Activated T-cell treated with anti-CD3 and anti-CD28 coated beads for 48 hours (primary cell): ENCODE measurements around the gene OOSP2.
"Not testable (repeated sequence)": the region's sequence is repeated elsewhere in the genome, so short reads cannot be mapped to it uniquely, and the experiment has no call there.

Experiments
- DNase-seq: peaks from one replicate; pipeline ENCODE4 v3.0.0-alpha.2; 2020; ENCODE audit warnings: low read depth

The OOSP2 gene, protein sequence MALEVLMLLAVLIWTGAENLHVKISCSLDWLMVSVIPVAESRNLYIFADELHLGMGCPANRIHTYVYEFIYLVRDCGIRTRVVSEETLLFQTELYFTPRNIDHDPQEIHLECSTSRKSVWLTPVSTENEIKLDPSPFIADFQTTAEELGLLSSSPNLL

DNA sequence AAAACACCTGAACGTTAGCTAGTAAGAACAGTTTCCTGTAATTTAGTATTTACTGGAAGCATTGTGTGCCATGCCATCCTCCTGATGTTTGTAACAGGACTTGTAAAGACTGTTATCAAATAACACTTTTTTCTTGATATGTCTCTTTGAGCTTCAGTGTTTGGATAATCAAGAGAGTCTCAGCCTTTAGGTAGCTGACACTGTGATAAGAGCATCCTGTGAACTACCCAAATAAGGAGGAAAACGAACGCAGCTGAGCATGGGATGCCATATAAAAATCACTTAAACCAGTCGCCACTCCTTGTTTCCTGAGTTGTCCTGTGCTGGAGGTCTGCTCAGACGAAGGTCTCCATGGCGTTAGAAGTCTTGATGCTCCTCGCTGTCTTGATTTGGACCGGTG is at the start of gene OOSP2:
TSS of gene OOSP2 (plus strand) at position 301 of the 400 bp plus-strand sequence. CDS start at position 352, 51 bp downstream.
- no peak for DNase-seq

DNA sequence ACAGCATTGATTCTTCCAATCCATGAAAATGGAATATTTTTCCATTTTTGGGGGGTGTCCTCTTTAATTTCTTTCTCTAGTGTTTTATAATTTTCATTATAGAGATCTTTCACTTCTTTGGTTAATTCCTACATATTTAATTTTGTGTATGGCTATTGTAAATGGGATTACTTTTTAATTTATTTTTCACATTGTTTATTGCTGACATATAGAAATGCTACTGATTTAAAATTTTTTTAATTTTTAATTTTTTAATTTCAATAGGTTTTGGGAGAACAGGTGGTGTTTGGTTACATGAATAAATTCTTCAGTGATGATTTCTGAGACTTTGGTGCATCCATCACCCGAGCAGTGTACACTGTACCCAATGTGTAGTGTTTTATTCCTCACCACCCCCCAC is 49.8 kb upstream of the OOSP2 start:
- no peak for DNase-seq

DNA sequence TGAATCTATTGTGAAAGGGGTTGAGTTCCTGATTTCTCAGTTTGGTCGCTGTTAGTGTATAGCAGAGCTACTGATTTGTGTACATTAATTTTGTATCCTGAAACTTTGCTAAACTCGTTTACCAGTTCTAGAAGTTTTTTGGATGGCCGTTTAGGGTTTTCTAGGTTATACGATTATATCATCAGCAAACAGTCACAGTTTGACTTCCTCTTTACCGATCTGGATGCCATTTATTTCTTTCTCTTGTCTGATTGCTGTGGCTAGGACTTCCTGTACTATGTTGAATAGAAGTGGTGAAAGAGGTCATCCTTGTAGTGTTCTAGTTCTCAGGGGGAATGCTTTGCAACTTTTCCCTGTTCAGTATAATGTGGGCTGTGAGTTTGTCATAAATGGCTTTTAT is 47.8 kb upstream of the OOSP2 start:
- DNase-seq, result no peak

DNA sequence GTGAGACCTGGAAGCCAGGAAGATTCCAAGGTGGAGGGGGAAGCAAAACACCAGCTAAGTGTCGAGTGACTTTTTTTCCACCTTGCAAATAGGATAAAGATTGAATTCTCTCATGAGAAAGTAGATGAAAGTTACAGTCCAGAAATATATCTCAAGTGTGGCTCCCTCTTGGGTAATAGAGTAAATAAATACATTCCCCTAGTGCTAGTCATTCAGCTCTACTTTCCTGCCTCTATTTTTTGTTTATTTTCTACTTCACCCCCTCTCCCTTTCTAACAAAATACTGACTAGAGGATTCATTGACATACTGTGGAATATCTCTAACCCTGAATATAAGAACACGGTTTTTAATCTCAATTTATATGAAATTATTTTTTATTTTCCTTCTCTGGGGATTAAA is 42.4 kb upstream of the OOSP2 start:
- no peak for DNase-seq

DNA sequence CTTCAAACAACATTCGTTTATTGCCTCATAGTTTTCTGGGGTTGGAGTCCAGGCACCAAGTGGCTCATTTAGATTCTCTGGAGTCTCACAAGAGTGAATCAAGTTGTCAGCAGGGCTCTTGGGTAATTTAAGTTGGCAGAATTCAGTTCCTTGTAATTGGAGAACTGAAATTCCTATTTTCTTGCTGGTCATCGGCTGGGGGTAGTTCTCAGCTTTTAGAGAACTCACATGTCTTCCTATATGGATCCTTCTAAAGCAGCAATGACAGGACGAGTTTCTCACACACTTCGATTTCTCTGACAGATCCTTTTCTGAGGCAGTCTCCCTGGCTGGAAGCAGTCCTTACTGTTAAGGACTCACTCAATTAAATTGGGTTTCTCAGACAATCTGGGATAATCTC is 40.5 kb upstream of the OOSP2 start:
- no peak for DNase-seq

DNA sequence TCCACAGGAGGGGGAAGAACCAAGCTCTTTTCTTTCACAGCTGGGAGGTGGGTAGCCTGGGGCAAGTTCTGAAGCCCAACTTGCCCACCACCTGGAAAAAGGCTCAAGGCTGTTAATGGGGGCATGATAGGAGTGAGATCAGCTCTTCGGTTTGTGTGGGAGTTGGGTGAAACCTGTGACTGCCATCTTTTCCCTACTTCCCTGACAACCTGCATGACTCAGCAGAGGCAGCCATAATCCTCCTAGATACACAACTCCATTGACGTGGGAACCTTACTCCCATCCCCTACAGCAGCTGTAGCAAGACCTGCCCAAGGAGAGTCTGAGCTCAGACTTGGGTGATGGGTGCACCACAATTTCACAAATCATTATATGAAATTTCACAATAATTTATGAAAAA is 36.5 kb upstream of the OOSP2 start:
- no peak for DNase-seq

DNA sequence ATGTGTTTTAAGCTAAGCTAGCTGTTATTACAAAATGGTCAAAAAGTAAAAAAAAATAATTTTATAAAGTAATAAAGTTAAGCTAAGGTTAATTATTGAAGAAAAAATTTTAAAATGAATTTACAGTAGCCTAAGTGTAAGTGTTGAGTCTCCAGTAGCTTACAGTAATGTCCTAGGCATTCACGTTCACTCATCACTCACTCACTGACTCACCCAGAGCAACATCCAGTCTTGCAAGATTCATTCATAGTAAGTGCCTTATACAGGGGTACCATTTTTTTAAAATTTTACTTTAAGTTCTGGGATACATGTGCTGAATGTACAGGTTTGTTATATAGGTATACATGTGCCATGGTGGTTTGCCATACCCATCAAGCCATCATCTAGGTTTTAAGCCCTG is 34.8 kb upstream of the OOSP2 start:
- DNase-seq, result no peak

DNA sequence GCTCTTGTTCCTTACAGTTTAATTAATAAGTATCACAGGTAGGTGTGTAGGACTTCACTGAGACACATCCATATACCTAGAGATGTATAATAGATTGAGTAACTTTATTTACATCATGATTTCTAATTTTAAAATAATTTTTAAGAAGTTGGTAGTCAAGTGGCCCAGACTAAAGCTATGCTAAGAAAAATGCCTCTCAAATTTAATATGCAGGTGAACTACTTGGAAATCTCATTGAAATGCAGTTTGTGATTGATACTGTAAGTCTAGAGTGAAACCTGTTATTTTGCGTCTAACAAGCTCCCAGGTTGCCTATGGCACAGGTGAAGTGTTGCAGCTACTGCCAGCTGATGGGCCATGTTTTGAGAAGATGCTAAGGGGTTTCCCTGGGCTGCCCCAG is 23.3 kb upstream of the OOSP2 start, which contains the start of gene OOSP4B:
TSS of gene OOSP4B (plus strand) at position 301 of the 400 bp plus-strand sequence.
- DNase-seq, result no peak

DNA sequence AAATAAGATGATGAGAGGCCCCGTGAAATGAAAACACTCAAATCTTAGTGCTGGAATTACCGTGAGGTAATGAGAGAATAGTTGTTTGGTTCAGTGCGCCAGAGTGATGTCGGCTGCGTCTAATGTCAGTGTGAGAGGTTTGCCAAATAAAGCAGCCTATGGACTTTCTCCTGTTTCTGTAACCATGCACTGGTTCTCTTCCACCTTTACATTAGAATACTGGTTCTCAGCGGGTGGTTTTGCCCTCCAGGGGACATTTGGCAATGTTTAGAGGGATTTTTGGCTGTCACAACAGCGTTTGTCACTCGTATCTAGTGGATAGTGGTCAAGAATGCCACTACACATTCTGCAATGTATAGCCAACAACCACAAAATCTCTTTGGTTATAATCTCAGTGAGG is 22.2 kb upstream of the OOSP2 start:
- no peak for DNase-seq

DNA sequence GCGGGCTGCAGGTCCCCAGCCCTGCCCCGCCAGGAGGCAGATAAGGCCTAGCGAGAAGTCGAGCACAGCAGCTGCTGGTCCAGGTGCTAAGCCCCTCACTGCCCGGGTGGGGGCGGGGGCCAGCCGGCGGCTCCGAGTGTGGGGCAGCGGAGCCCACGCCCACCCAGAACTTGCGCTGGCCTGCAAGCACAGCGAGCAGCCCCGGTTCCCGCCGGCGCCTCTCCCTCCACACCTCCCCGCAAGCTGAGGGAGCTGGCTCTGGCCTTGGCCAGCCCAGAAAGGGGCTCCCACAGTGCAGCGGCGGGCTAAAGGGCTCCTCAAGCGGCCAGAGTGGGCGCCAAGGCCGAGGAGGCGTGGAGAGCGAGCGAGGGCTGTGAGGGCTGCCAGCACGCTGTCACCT is 19.8 kb upstream of the OOSP2 start:
- DNase-seq, result not testable (repeated sequence)

DNA sequence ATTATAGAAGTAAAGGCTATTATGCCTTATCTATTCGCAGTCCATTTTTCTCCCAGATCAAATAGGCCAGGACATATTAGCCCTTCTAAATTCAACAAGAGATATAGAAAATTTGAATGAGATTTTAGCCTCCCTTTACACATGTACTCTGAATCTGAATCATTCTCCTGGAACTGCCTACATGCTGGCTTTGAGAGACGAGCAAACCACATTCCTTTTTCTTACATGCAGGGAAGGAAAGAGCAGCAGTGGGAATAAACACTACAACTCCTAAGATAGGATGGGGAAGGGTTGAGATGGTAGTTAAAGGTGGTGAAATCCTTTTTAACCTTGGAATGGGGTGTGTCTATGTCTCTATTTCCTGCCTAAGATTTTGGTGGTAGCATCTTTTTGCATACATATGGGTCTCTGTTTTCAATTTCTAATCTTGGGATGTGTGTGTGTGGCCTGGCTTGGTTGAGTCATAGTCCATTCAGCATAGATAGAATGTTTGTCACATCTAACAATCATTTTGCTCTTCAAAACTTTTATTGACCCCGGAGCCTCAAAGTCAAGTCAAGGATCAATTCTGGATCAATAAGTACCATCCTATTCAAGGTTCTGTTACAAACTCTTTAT is 11.1 kb upstream of the OOSP2 start:
- DNase-seq, result no peak

DNA sequence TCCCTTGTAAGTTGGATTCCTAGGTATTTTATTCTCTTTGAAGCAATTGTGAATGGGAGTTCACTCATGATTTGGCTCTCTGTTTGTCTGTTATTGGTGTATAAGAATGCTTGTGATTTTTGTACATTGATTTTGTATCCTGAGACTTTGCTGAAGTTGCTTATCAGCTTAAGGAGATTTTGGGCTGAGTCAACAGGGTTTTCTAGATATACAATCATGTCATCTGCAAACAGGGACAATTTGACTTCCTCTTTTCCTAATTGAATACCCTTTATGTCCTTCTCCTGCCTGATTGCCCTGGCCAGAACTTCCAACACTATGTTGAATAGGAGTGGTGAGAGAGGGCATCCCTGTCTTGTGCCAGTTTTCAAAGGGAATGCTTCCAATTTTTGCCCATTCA is 10.2 kb downstream of the OOSP2 start:
- DNase-seq, result not testable (repeated sequence)

DNA sequence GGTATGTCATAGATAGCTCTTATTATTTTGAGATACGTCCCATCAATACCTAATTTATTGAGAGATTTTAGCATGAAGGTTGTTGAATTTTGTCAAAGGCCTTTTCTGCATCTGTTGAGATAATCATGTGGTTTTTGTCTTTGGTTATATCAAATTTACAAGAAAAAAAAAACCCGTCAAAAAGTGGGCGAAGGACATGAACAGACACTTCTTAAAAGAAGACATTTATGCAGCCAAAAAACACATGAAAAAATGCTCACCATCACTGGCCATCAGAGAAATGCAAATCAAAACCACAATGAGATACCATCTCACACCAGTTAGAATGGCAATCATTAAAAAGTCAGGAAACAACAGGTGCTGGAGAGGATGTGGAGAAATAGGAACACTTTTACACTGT is 10.6 kb downstream of the OOSP2 start:
- DNase-seq, result not testable (repeated sequence)

DNA sequence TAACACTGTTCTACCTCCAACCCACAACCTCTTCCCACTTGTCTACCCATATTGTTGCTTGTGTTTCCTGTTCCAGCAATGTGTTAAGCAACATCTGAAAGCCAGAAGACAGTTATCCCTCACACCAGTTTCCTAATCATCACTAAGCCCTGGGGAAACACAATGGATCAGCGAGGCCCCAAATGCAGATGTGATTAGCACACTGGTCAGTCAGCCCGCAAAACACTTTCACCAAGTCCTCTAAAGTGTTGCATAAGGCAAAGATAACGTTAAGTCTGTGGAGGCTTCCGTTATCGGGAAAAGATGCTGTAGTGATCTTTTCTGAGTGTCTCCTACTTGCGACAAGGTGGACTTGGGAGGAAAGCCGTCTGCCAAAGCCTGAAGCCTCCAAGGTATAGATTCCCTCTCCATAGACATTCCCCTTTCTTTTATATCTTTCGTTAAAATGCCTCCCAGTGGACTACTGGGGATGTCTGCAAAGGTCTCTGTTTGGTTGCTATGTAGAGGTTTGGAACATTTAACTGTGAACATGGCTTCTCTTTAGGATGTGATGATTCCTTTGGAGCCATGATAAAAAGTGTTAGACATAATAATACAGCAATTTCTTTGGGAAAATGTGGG is 16.2 kb downstream of the OOSP2 start, which contains the start of gene MS4A3:
TSS of gene MS4A3 (plus strand) at position 317 of the 621 bp plus-strand sequence. CDS start 4,496 bp downstream, outside the sequence.
- DNase-seq, result no peak

DNA sequence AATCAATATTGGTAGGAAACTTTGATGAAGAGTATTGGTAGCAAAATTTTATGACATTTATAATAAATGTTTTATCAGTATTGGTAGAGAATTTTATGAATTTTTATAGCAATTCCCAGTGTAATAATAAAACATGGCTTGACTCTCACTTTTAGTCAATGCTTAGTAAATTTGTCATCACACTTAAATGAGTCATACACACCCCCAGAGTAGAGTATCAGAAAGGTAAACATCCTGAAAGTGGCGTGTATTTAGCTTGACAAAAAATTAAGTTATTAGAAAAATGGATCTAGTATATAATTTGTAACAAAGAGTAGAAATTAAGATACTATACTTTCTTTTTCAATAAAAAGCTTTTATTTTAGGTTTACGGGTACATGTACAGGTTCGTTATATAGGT is 18.8 kb downstream of the OOSP2 start:
- DNase-seq, result no peak

DNA sequence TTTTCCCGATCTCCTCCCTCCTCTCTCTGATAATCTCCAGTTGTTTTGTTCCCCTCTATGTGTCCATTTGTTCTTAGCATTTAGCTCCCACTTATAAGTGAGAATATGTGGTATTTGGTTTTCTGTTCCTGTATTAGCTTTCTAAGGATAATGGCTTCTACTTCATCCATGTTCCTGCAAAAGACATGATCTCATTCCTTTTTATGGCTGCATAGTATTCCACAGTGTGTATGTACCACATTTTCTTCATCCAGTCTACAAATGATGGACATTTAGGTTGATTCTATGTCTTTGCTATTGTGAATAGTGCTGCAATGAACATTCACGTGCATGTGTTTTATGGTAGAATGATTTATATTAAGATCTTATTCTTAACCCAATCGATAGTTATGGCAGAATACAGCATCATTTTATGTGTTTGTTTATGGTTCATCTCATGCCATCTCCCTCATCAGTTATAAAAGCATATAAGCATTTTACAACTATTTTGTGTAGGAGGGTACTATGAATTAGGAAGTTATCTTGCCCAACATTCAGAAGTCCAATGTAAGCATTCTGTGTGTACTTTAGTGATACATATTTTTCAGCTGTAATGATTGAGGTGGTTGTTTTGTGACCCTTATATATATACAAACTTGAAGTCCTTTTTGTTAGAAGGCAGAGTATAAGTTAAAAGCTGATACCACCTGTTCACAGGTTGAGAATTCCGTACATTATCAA is 19.5 kb downstream of the OOSP2 start:
- no peak for DNase-seq

DNA sequence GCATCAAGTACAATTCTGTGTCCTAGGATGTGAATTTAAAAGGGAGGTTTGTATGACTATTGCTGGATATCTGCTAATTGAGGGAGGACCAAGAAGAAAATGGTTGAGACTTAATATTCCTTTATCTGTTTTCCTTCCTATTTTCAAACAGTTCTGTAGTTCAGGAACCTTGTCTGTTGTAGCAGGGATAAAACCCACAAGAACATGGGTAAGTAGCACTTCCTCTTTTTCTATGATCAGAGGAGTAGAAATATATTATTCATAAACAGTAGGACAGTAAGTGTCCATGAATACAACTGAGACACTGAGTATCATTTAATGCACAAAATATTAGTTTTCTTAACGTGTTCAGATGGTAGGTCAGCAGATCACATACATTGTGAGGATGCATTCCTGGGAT is 23.9 kb downstream of the OOSP2 start:
- DNase-seq, result no peak

DNA sequence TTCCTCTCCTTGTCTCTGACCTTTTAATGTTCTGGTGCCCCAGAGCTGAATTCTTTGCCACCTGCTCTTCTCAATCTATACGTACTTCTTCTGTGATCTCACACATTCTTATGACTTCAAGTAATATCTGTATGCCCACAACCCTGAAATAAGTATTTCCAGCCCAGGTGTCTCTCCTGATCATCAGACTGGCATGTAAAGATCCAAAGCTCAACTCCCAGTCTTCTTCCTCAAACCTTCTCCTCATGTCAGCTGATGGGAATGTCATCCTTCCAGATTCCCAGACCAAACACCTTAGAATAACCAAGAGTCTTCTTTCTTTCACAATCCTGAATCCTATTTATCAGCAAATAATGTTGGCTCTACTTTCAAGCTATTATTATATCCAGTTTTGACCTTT is 25.6 kb downstream of the OOSP2 start:
- no peak for DNase-seq

DNA sequence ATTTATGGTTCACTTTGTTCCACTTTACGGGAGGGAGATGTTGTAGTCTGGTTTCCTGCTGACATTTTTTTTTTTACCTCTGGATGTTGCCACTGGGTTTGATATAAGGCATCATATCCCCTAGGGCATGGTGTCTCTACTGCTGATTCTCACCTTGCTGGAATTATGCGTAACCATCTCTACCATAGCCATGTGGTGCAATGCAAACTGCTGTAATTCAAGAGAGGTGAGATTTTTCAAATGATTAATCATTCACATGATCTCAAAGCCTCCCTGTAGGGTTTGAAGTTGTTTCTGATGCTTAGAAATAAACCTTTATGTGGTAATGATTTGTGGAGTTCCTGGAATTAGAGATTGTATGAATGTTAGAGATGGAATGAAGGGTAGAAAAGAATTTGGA is 29.2 kb downstream of the OOSP2 start:
- no peak for DNase-seq

DNA sequence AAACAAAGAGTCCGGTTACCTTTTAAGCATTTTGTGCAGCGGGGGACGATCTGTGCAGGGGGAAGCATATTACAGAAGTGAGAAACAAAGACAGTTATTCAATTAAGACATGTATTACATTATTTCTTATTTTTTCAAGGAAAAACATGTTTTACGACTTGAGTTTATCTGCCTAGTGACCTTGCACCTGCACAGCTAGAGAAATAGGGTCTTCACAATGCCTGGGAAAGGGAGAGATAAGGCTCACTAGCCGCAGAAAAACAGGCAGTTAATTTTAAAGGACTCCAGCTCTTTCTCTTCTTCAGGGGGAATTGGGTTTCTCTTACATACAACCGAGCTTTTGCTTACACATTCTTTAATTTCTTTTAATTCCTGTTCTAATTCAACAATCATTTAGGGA is 31.4 kb downstream of the OOSP2 start:
- not testable (repeated sequence) for DNase-seq

DNA sequence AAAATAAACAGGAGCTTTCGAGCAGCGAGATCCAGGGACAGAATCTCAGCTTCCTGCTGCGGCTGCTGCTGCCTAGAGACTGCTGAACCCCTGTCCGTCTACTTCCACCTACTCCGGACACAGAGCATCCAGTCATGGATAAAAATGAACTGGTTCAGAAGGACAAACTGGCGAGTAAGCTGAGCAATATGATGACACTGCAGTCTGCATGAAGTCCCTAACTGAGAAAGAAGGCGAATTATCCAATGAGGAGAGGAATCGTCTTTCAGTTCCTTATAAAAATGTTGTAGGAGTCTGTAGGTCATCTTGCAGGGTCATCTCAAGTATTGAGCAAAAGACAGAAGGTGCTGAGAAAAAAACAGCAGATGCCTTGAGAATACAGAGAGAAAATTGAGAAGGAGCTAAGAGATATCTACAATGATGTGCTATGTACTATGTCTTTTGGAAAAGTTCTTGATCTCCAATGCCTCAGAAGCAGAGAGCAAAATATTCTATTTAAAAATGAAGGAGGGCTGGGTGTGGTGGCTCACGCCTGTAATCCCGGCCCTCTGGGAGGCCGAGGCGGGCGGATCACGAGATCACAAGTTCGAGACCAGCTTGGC is 37.1 kb downstream of the OOSP2 start:
- DNase-seq, result no peak

DNA sequence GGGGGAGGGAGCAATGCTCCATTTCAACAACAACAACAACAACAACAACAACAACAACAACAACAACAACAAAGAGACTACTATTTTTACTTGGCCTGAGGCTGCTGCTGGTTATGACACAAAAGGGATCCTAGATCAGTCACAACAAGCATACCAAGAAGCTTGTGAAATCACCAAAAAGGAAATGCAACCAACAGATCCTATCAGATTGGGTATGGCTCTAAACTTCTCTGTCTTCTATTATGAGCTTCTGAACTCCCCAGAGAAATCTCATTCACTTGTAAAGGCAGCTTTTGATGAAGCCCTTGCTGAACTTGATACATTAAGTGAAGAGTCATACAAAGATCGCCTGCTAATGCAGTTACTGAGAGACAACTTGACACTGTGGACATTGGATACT is 37.8 kb downstream of the OOSP2 start:
- no peak for DNase-seq

DNA sequence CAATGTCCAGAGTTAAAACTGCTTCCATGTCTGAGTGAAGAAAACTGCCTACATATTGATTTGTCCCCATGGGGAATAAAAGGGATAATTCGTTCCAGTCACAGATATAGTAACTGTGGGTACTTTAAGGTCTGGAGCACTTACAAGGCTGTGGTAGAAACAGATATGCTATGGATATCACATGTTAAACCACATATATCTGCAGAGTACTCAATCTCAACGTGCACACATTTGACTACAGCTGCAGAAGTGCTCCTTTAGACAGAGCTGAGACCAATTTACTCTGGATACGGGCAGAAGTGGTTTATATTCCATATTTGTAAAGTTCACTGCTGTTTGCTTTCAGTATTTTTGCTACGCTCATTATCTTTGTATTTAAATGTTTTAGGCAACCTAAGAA is 38.5 kb downstream of the OOSP2 start:
- DNase-seq, result no peak
